ENCODE results near the gene OR52A5.

DNA sequence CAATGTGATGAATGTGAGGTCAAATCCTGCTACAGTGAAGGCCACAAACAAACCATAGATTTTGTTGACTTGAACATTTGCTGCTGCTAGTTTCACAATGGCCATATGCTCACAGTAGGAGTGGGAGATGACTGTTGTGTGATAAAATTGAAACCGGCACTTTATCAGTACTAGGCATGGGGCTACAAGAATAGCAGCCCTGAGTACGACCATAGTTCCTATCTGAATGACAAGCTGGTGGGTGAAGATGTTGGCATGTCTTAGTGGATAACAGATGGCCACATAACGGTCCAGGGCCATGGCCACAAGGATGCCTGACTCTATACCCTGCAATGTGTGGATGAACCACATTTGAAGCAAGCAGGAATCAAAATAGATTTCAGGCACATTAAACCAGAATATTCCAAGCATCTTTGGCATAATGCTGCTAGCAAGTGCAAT lies 13.6 kb upstream of the OR52A5 start:
- TF ChIP-seq, protein P1, sequence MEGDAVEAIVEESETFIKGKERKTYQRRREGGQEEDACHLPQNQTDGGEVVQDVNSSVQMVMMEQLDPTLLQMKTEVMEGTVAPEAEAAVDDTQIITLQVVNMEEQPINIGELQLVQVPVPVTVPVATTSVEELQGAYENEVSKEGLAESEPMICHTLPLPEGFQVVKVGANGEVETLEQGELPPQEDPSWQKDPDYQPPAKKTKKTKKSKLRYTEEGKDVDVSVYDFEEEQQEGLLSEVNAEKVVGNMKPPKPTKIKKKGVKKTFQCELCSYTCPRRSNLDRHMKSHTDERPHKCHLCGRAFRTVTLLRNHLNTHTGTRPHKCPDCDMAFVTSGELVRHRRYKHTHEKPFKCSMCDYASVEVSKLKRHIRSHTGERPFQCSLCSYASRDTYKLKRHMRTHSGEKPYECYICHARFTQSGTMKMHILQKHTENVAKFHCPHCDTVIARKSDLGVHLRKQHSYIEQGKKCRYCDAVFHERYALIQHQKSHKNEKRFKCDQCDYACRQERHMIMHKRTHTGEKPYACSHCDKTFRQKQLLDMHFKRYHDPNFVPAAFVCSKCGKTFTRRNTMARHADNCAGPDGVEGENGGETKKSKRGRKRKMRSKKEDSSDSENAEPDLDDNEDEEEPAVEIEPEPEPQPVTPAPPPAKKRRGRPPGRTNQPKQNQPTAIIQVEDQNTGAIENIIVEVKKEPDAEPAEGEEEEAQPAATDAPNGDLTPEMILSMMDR (IDR thresholded peaks at IDR 0.05): no peak
- no peak for TF ChIP-seq POLR2A (IDR thresholded peaks at IDR 0.05; ENCODE audit: low read depth)
